ENCODE results near the gene HGFAC. TPM values are rescaled to one million over a fixed set of nuclear protein-coding genes. Genes with fewer than 3 reads are reported as not detected.

HGFAC gene
- total and polyA plus RNA-seq, 8 donors: 0.09 to 2.2 (median 0.47) TPM; not detected in 3

- FAIRE-seq: no peak
- no peak overlapping the region for H3K4me3 ChIP-seq
- 51 to 61% methylated on average over 5 of the region's 5 CpGs for WGBS, 2 donors
- H3K27me3 ChIP-seq: no peaks in the 10 kb centered on the region
- H3K27ac ChIP-seq: no peak overlapping the region
- ATAC-seq: no peak
- no peaks in the 10 kb centered on the region for H3K9me3 ChIP-seq
- H3K36me3 ChIP-seq: peaks cover 0 to 7% (median 0%) of the 10 kb centered on the region in 3 donors
- no peak for TF ChIP-seq CTCF (IDR thresholded peaks at IDR 0.05)
- DNase-seq: peak in 1 of 6 donors; percentile 70
- no peaks in the 10 kb centered on the region for H3K4me1 ChIP-seq
- intact Hi-C loops (cut with DNase I): loop anchor here in 1 of 3 donors (5.0 kb wide), 1 partner anchor 139 kb away; no protein-coding TSS in a partner anchor
Observed at GRCh38 chr4:3481113-3481531, 39.4 kb downstream of the HGFAC start.

GRCh38 chr4:3481783-3482393 lies 40.1 kb downstream of the HGFAC start:
- H3K4me1 ChIP-seq: no peaks in the 10 kb centered on the region
- no peak for TF ChIP-seq CTCF (IDR thresholded peaks at IDR 0.05)
- no peak for ATAC-seq
- no peak overlapping the region for H3K27ac ChIP-seq
- peak in 1 of 6 donors; percentile 44 for DNase-seq
- no peak for FAIRE-seq
- H3K36me3 ChIP-seq: peaks cover 0 to under 1% (median 0%) of the 10 kb centered on the region in 3 donors
- 90% methylated on average over 19 of the region's 19 CpGs for WGBS, 2 donors
- no peak overlapping the region for H3K4me3 ChIP-seq
- intact Hi-C loops (cut with DNase I): loop anchor here in 1 of 3 donors (5.0 kb wide), 1 partner anchor 140 kb away; no protein-coding TSS in a partner anchor
- no peaks in the 10 kb centered on the region for H3K27me3 ChIP-seq
- no peaks in the 10 kb centered on the region for H3K9me3 ChIP-seq

DNA sequence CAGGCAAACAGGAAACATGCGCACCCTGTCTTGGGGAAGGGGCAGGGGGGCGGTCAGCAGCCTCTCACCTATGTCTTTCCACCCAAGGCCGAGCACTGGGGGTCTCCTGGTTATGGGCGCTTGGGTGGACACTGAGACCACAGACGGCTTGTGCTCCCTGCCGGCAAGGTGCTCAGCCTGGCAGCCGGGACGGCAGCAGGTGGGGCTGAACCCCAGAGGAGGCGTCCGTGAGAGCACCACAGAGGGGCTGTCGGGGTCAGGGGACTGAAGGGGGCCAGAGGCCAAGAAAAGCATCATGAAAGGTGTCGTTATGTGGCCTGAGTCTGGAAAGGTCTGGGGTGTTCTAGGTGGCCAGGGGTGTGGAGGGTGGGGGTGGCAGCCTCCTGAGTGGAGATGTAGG lies 40.9 kb downstream of the HGFAC start:
- DNase-seq (no peak), FAIRE-seq (no peak), ATAC-seq (no peak)
- TF ChIP-seq CTCF (IDR thresholded peaks at IDR 0.05): no peak
- H3K9me3 ChIP-seq: no peaks in the 10 kb centered on the region
- H3K27ac ChIP-seq: no peak overlapping the region
- H3K36me3 ChIP-seq: no peaks in the 10 kb centered on the region
- H3K4me3 ChIP-seq: no peak overlapping the region
- WGBS, 2 donors: 88 to 92% methylated on average over 12 of the region's 12 CpGs
- intact Hi-C loops (cut with DNase I): loop anchor here in 1 of 3 donors (5.0 kb wide), 1 partner anchor 140 kb away; no protein-coding TSS in a partner anchor
- no peaks in the 10 kb centered on the region for H3K4me1 ChIP-seq
- no peaks in the 10 kb centered on the region for H3K27me3 ChIP-seq

GRCh38 chr4:3483471-3483921 lies 41.7 kb downstream of the HGFAC start:
- FAIRE-seq (no peak), ATAC-seq (no peak), DNase-seq (peak in 1 of 6 donors; percentile 70)
- H3K36me3 ChIP-seq: no peaks in the 10 kb centered on the region
- intact Hi-C loops (cut with DNase I): loop anchor here in 1 of 3 donors (5.0 kb wide), 1 partner anchor 141 kb away; no protein-coding TSS in a partner anchor
- TF ChIP-seq CTCF (IDR thresholded peaks at IDR 0.05): no peak
- no peak overlapping the region for H3K4me3 ChIP-seq
- no peaks in the 10 kb centered on the region for H3K4me1 ChIP-seq
- H3K9me3 ChIP-seq: no peaks in the 10 kb centered on the region
- no peaks in the 10 kb centered on the region for H3K27me3 ChIP-seq
- no peak overlapping the region for H3K27ac ChIP-seq
- 78 to 89% methylated on average over 21 to 23 of the region's 23 CpGs for WGBS, 2 donors

All from pancreas (tissue), 10 donors.